Medulla oblongata (tissue), 1 donor: ENCODE measurements around the gene CCDC136.

Experiments
- DNase-seq: peaks from one replicate; pipeline ENCODE4 v3.0.0-alpha.2; 2015; ENCODE audit errors: extremely low spot score

The CCDC136 gene

GRCh38 chr7:128844777-128845311 lies 53.1 kb downstream of the CCDC136 start:
- DNase-seq: no peak

DNA sequence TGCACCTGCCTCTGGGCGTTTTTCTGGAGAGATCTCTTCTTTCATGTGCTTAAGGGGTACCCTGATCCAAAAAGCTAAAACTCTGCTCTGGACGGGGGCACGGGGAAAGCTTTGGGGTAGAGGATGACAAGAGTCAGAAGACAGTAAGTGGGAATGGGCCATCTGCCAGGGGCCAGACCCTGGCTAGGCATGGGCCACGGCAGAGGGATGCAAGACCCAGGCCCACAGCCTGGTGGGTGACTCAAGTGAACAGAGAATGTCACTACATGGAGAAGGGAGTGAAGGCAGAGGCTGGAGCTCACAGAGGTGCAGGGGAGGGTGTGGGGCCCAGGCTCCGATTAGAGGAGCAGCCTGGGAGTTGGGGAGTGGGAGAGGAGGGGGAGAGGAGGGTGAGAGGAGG lies 53.7 kb downstream of the CCDC136 start:
- DNase-seq: no peak

DNA sequence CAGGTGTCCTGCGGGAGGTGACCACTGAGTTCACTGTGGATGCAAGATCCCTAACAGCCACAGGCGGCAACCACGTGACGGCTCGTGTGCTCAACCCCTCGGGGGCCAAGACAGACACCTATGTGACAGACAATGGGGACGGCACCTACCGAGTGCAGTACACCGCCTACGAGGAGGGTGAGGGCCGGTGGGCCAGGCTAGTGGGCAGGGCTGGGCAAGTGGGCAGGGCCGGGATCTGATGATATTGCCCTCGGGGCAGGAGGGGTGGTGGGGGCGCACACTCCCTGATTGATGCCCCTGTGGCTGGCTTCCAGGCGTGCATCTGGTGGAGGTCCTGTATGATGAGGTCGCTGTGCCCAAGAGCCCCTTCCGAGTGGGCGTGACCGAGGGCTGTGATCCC lies 54.2 kb downstream of the CCDC136 start:
- DNase-seq: no peak

GRCh38 chr7:128846781-128847444 lies 55.1 kb downstream of the CCDC136 start:
- DNase-seq: no peak

DNA sequence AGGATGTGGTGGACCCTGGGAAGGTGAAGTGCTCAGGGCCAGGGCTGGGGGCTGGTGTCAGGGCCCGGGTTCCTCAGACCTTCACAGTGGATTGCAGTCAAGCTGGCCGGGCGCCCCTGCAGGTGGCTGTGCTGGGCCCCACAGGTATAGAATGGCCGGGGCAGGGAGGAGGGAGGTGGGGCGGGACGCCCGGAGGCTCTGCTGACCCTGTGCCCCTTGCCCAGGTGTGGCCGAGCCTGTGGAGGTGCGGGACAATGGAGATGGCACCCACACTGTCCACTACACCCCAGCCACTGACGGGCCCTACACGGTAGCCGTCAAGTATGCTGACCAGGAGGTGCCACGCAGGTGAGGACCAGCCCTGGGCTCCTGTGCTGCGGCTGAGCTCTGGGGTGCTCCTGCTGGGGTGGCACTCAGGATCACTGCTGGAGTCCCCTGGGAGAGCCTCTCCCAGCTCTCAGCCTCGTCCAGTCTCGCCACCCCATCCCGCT lies 56.0 kb downstream of the CCDC136 start:
- no peak for DNase-seq

- no peak for DNase-seq
These were observed 56.8 kb downstream of the CCDC136 start for GRCh38 chr7:128848289-128849155.

DNA sequence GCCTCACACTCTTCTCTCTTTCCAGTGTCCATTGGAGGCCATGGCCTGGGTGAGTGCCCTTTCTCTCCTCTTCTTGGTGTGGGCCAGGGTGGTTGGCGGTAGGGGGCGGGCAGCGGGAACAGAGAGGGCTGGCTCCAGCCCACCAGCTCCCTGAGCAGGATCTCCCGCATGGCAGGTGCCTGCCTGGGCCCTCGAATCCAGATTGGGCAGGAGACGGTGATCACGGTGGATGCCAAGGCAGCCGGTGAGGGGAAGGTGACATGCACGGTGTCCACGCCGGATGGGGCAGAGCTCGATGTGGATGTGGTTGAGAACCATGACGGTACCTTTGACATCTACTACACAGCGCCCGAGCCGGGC lies 57.4 kb downstream of the CCDC136 start:
- no peak for DNase-seq

DNA sequence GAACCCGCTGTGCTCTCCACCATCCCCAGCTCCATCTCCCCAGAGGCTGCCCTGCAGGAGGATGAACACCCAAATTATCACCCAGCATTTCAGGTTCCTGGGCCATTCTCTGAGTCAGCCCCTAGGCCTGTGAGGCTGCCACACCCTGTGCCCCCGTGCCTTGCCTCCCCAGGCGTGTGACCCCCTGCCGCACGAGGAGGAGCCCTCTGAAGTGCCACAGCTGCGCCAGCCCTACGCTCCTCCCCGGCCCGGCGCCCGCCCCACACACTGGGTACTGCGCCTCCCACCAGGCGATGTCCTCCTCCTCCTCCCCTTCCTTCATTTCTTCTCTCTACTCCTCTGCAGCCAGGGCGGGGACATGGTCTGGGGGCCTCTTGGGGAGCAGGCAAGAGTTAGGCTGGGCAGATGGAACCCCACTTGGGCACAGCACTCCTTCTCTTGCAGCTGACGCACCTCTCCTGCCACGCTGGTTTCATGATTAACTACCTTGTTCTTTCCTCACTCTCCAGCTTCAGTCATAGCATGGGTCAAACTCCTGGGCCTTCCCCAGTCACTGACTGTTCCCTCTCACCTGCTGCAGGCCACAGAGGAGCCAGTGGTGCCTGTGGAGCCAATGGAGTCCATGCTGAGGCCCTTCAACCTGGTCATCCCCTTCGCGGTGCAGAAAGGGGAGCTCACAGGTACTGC lies 58.2 kb downstream of the CCDC136 start:
- DNase-seq: no peak

GRCh38 chr7:128852537-128853254 lies 60.9 kb downstream of the CCDC136 start:
- DNase-seq: no peak

DNA sequence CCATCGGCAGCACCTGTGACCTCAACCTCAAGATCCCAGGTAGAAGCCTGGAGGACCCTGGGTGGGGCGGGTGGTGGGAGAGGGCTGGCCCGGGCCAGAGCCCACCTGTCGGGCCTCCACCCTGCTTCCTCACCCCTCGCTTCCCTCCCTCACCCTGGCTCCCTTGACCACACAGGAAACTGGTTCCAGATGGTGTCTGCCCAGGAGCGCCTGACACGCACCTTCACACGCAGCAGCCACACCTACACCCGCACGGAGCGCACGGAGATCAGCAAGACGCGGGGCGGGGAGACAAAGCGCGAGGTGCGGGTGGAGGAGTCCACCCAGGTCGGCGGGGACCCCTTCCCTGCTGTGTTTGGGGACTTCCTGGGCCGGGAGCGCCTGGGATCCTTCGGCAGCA lies 62.0 kb downstream of the CCDC136 start:
- no peak for DNase-seq

GRCh38 chr7:128854396-128854795 lies 62.6 kb downstream of the CCDC136 start:
- DNase-seq: no peak

- DNase-seq: no peak
These were observed 63.8 kb downstream of the CCDC136 start for GRCh38 chr7:128855559-128855958.

- DNase-seq: no peak
These were observed 64.4 kb downstream of the CCDC136 start for GRCh38 chr7:128856001-128856718.

GRCh38 chr7:128858380-128859231 lies 66.8 kb downstream of the CCDC136 start:
- DNase-seq: no peak

DNA sequence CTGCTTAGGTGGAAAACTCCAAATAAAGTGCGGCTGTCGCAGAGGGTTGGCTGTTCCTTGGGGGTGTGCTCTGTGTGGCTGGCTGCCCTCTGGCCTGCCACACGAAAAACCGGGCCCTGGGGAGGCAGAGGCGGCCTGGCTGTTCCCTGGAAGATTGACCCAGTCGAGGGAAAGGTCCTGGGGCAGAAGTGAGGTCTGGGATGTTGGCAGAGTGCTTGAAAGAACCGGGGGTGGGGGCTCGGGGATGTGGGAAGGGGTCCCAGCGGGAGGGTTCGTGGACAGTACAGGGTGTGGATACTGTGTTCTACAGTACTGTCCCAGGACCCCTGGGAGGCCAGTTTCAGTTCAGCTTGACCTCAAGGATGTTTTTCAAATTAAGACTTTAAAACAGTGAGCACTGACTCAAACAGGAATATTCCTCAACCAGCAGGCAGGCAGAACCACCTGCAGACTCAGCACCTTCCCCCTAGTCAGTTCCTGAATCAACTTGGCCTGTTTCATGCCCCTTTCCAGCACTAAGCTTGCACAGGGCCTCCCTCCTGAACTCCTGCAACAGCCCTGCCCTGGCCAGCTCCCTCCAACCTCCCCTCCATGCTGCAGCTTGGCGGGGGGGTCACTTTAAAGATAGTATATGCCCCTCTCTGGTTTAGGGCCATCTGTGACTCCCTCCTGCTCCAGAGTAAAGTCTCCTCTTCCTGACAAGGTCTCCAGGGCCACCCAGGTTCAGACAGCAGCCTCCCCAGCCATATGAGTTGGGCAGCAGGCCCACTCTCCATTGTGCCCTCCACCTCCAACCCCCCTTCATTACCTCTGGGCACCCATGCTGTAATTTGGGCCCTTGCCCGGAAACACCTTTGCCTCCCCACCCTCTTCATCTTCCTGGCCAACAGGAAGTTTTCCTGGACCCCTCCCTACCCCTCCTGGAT lies 67.7 kb downstream of the CCDC136 start:
- DNase-seq: no peak

DNA sequence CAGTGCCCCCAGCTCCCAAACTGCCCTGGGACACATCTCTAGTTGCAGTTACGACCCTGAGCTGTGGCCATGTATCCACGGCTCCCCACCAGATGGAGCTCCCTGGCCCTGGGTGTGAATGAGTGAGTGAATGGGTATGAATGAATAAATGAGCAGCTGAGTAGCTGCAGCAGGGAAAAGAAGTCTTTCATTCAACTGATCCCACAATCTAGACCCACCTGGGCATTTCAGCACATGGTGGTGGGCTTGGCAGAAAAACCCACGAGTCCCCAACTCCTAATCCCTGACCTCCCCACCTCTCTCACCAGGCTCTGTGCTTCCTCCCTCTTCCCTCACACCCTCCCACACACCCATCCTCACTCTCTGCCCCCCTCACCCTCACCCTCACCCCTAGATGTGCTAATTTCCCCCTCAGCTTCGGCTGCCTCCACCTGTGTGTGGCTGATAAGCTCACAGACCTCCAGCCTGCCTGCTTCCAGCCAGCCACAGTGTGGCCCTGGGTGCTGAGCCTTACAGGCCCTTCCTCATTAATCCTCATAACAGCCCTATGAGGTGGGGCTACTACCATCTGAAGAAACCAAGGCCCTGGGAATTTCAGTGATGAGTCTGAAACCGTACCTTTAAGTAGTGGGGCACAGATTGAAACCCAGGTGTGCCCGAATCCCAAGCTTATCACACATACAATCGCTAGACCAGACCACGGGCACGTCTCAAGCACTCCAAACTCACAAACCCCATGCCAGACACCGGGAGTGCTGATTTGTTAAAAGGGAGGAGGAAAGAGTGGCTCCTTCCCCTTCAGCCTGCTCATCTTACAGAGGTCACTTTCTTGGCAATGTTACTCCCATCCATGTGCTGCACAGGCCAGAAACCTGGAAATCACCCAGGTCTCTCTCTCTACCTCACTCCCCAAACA lies 68.6 kb downstream of the CCDC136 start:
- no peak for DNase-seq

DNA sequence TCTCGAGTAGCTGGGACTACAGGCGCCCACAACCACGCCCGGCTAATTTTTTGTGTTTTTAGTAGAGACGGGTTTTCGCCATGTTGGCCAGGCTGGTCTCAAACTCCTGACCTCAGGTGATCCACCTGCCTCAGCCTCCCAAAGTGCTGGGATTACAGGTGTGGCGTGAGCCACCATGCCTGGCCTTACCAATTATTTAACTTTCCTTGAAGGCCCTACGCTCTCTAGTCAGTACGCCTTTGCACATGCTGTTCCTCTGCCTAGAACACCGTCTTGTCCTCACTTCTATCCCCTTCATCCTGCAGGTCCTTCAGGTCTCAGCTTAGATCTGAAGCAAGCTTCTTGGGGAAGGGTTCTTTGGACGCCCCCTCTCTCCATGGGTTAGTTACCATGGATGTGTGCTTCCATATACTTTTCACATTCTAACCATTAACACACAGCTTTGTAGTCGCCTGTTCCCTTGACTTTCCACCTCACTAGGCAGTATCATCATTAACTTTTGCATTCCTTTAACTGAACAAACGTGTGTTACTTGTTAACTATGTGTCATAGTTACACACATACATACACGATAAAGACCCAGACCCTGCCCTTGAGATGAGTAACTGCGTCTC lies 70.3 kb downstream of the CCDC136 start:
- DNase-seq: peak; percentile 19
